Common myeloid progenitor, CD34-positive (primary cell): ENCODE measurements around the gene TNIK.
"Not testable (repeated sequence)": the region's sequence is repeated elsewhere in the genome, so short reads cannot be mapped to it uniquely, and the experiment has no call there.

Experiments used
- CTCF ChIA-PET: fragments of 350-600 bp; sonication (Branson Sonifier 250); formaldehyde crosslinking; loops from one replicate; lab custom pipeline; 2021; ENCODE audit warnings: antibody characterized with exemption; lab: Charles Lee
- POLR2A ChIA-PET: fragments of 350-600 bp; sonication (Branson Sonifier 250); formaldehyde crosslinking; loops from one replicate; lab custom pipeline; 2021; ENCODE audit warnings: antibody characterized with exemption; lab: Charles Lee
- DNase-seq, 3 donors: peaks; one replicate each; pipeline versions ENCODE4 v3.0.0 to v3.0.0-alpha.2; 2013
- H3K27ac ChIP-seq, 2 experiments: 1 replicate in 1 of 2; 2 replicates in 1 of 2; pipeline ENCODE4 v1.7.0; 2013; ENCODE audit warnings: inconsistent platforms in 2 of 2, low read length in 2 of 2, mild to moderate bottlenecking in 2 of 2, low read depth in 1 of 2, moderate library complexity in 1 of 2; ENCODE audit not compliant: severe bottlenecking in 2 of 2, insufficient read depth in 1 of 2, poor library complexity in 1 of 2
- H3K27me3 ChIP-seq, 5 experiments: replicated peaks in 2 of 5; 1 replicate in 3 of 5; 2 replicates in 2 of 5; pipeline versions ENCODE4 v1.6.1 to v1.7.0; 2013; ENCODE audit warnings: low read length in 4 of 5, mild to moderate bottlenecking in 2 of 5, moderate library complexity in 2 of 5, inconsistent platforms in 1 of 5; ENCODE audit not compliant: insufficient read depth in 5 of 5, control insufficient read depth in 4 of 5
- H3K36me3 ChIP-seq, 4 experiments: 1 replicate in 2 of 4; 2 replicates in 2 of 4; pipeline versions ENCODE4 v1.6.1 to v1.7.0; 2013; ENCODE audit warnings: low read length in 3 of 4, control low read depth in 1 of 4, mild to moderate bottlenecking in 1 of 4; ENCODE audit not compliant: control insufficient read depth in 4 of 4, insufficient read depth in 4 of 4
- H3K4me1 ChIP-seq, 4 experiments: 1 replicate in 3 of 4; 2 replicates in 1 of 4; pipeline versions ENCODE4 v1.6.1 to v1.7.1; 2013; ENCODE audit warnings: low read length in 3 of 4, mild to moderate bottlenecking in 3 of 4, control low read depth in 1 of 4, inconsistent platforms in 1 of 4, moderate library complexity in 1 of 4; ENCODE audit not compliant: control insufficient read depth in 4 of 4, insufficient read depth in 4 of 4; ENCODE audit errors: control extremely low read depth in 1 of 4
- H3K4me3 ChIP-seq, 7 experiments: 1 replicate in 4 of 7; 2 replicates in 3 of 7; pipeline versions ENCODE4 v1.5.1 to v1.7.0; 2013; ENCODE audit warnings: mild to moderate bottlenecking in 7 of 7, low read length in 6 of 7, moderate library complexity in 6 of 7, inconsistent platforms in 2 of 7, low read depth in 2 of 7, control low read depth in 1 of 7; ENCODE audit not compliant: insufficient read depth in 4 of 7, control insufficient read depth in 1 of 7; ENCODE audit errors: extremely low read depth in 1 of 7
- H3K9me3 ChIP-seq, 5 experiments: 1 replicate in 4 of 5; 2 replicates in 1 of 5; pipeline versions ENCODE4 v1.6.1 to v1.7.1; 2013; ENCODE audit warnings: low read length in 4 of 5, mild to moderate bottlenecking in 2 of 5, inconsistent platforms in 1 of 5, low read depth in 1 of 5, moderate library complexity in 1 of 5; ENCODE audit not compliant: control insufficient read depth in 4 of 5, insufficient read depth in 2 of 5; ENCODE audit errors: control extremely low read depth in 1 of 5
- WGBS: methylation state at CpG from one replicate; pipeline ENCODE4 v1.1.5; 2013; ENCODE audit not compliant: insufficient coverage; 5-methylcytosine and 5-hydroxymethylcytosine counted together

Gene TNIK

DNA sequence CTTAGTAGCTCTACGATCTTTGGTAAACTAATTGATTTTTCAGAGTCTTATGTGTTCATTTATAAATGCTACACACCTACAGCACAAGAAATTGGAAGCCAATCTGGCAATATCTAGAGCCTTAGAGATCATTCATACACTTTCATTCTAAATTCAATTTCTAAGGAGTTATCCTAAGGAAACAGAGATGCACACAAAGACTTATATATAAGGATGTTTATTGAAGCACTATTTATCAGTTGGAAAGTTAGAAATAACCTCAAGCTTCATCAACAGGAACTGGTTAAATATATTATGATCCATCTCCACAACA is 12.7 kb downstream of the TNIK start:
- H3K4me3 ChIP-seq, H3K9me3 ChIP-seq, H3K36me3 ChIP-seq, H3K27ac ChIP-seq, DNase-seq, H3K27me3 ChIP-seq: not testable (repeated sequence)
- CTCF ChIA-PET, result interaction anchor here (0.6 to 1.6 kb wide), 2 partner anchors 19 to 119 kb away, joined by 3 to 5 read pairs; no protein-coding TSS in a partner anchor
- peaks cover under 1 to 16% (median 9%) of the 10 kb centered on the region in 4 experiments for H3K4me1 ChIP-seq
- POLR2A ChIA-PET, result interaction anchor here (0.6 kb wide), 1 partner anchor 254 kb away, joined by 3 read pairs; no protein-coding TSS in a partner anchor
- WGBS, result no CpG with 5 or more reads among the region's 1 CpG

DNA sequence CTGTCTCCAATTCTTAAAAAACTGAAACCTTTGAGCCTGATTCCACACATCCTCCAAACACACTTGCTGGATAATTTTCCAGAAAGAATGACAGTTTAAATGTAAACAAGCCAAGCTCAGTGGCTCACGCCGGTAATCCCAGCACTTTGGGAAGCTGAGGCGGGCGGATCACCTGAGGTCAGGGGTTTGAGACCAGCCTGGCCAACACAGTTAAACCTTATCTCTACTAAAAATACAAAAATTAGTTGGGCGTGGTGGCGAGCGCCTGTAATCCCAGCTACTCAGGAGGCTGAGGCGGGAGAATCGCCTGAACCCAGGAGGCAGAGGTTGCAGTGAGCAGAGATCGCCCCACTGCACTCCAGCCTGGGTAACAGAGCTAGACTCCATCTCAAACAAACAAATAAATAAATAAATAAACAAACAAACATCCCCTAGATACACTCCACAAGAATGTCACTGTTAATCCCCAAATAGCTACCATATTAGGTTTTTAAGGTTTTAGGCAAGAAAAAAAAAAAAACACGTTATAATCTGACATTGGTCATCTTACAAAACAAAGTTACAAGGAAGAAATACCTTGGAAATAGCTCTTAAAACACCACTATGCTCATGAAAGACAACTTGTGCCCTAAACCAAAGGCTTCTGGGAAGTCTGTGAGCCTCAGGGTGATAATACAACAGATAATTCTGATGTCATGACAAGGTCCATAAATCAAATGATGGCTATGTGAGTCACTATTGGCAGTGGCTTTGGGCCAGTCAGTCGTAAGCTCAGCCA is 13.2 kb downstream of the TNIK start:
- 79% methylated on average over 3 of the region's 12 CpGs for WGBS
- Histone ChIP-seq H3K27ac (no peak overlapping the region), H3K27me3 (no peaks in the 10 kb centered on the region), H3K9me3 (no peaks in the 10 kb centered on the region), H3K4me1 (peaks cover 3 to 21% (median 11%) of the 10 kb centered on the region in 4 experiments), H3K36me3 (peaks cover 0 to 9% (median 0%) of the 10 kb centered on the region in 4 experiments), H3K4me3 (no peak overlapping the region)
- peak in 2 of 3 donors; percentile 47 to 54 for DNase-seq
- ChIA-PET CTCF (interaction anchor here (0.6 to 2.1 kb wide), 4 partner anchors 10 to 599 kb away, joined by 3 to 7 read pairs (median 4); no protein-coding TSS in a partner anchor), POLR2A (interaction anchor here (0.6 to 1.3 kb wide), 2 partner anchors 13 to 253 kb away, joined by 3 read pairs; partner anchors contain the start of gene TNIK)

DNA sequence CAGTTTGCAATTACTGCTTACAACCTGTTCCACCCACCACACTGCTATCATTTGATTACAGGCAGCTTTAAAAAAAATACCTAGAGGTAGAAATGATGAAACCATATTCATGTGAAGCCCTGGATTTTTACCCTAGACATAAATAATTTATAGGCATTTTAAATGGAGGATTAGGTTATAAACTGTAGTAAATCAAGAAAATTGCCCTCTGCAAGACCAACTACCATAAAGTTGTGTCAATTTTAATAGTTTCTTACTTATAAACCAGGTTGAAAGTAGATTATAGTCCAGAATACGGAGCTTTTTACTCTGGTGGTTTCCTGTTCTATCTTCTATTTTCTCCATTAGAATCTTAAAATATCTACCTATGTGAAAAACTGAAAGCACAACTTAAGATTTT is 13.9 kb downstream of the TNIK start:
- ChIA-PET CTCF (interaction anchor here (0.8 to 2.1 kb wide), 3 partner anchors 10 to 598 kb away, joined by 3 to 7 read pairs (median 5); no protein-coding TSS in a partner anchor), POLR2A (interaction anchor here (1.3 kb wide), 1 partner anchor 13 kb away, joined by 3 read pairs; the partner anchor contains the start of gene TNIK)
- Histone ChIP-seq H3K27ac (no peak overlapping the region), H3K36me3 (peaks cover 0 to 6% (median 0%) of the 10 kb centered on the region in 4 experiments), H3K9me3 (no peaks in the 10 kb centered on the region), H3K27me3 (no peaks in the 10 kb centered on the region), H3K4me3 (no peak overlapping the region), H3K4me1 (peaks cover 3 to 23% (median 12%) of the 10 kb centered on the region in 4 experiments)
- peak in 1 of 3 donors; percentile 28 for DNase-seq
- WGBS, result no CpG with 5 or more reads among the region's 1 CpG

GRCh38 chr3:171445620-171446204 is 14.5 kb downstream of the TNIK start:
- ChIA-PET POLR2A (interaction anchor here (1.3 kb wide), 1 partner anchor 14 kb away, joined by 3 read pairs; the partner anchor contains the start of gene TNIK), CTCF (interaction anchor here (0.9 to 2.1 kb wide), 2 partner anchors 8 to 9 kb away, joined by 3 to 7 read pairs; no protein-coding TSS in a partner anchor)
- WGBS, result 100% methylated on average over 1 of the region's 6 CpGs
- no peaks in the 10 kb centered on the region for H3K27me3 ChIP-seq
- peak in 1 of 3 donors; percentile 11 for DNase-seq
- H3K27ac ChIP-seq, result no peak overlapping the region
- peaks cover 0 to under 1% (median 0%) of the 10 kb centered on the region in 4 experiments for H3K36me3 ChIP-seq
- H3K4me3 ChIP-seq, result no peak overlapping the region
- H3K9me3 ChIP-seq, result no peaks in the 10 kb centered on the region
- peaks cover 3 to 23% (median 12%) of the 10 kb centered on the region in 4 experiments for H3K4me1 ChIP-seq

- DNase-seq, result peak in 1 of 3 donors; percentile 24
- WGBS, result no CpG with 5 or more reads among the region's 3 CpGs
- Histone ChIP-seq H3K4me1 (peaks cover 3 to 23% (median 12%) of the 10 kb centered on the region in 4 experiments), H3K27me3 (no peaks in the 10 kb centered on the region), H3K27ac (no peak overlapping the region), H3K36me3 (no peaks in the 10 kb centered on the region), H3K4me3 (no peak overlapping the region), H3K9me3 (no peaks in the 10 kb centered on the region)
- ChIA-PET CTCF (no interaction called here), POLR2A (no interaction called here)
Measured at GRCh38 chr3:171444001-171444690, 16.1 kb downstream of the TNIK start.

DNA sequence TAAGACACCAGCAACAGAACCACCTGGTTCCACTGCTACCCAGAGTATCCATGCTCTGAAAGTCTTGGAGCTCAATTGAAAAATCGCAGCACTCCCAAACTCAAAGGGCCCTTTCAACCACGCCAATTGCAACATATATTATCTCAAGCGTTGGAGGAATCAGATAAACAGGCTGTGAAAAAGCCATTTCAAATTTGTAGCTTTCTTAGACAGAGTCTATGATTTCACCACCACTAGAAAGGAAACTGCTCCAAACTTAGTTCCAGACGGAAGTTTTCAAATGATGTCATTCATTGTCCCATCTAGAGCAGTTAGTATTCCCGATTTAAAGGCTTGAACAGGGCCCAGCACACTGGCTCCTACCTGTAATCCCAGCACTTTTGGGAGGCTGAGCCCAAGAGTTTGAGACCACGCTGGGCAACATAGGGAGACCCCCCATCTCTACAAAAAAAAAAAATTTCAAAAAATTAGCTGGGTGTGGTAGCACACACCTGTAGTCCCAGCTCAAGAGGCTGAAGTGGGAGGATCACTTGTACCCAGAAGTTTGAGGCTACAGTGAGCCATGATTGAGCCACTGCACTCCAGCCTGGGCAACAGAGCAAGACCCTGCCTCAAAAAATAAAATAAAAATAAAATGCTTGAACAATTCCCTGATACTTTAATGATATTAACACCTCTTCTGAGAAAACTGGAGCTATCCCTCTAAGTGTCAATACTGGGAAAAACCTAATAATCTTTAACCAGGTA is 16.8 kb downstream of the TNIK start:
- no peaks in the 10 kb centered on the region for H3K9me3 ChIP-seq

More for the DNA sequence above, 16.8 kb downstream of the TNIK start:
- CTCF ChIA-PET, result interaction anchor here (1.4 kb wide), 1 partner anchor 10 kb away, joined by 3 read pairs; no protein-coding TSS in a partner anchor
- Histone ChIP-seq H3K36me3 (no peaks in the 10 kb centered on the region), H3K27me3 (no peaks in the 10 kb centered on the region), H3K4me3 (no peak overlapping the region), H3K4me1 (peaks cover 3 to 23% (median 12%) of the 10 kb centered on the region in 4 experiments), H3K27ac (no peak overlapping the region)
- no peak for DNase-seq
- POLR2A ChIA-PET, result no interaction called here
- WGBS, result 94% methylated on average over 6 of the region's 6 CpGs
